ENCODE measurements around the gene SETBP1. TPM values are rescaled to one million over a fixed set of nuclear protein-coding genes. Genes with fewer than 3 reads are reported as not detected.

The SETBP1 gene
- total and polyA plus RNA-seq, 2 of the 13 experiments (the other 11 are each of a cell fraction or from before 2014, with no cell fraction given): 0.18 to 0.65 TPM

DNA sequence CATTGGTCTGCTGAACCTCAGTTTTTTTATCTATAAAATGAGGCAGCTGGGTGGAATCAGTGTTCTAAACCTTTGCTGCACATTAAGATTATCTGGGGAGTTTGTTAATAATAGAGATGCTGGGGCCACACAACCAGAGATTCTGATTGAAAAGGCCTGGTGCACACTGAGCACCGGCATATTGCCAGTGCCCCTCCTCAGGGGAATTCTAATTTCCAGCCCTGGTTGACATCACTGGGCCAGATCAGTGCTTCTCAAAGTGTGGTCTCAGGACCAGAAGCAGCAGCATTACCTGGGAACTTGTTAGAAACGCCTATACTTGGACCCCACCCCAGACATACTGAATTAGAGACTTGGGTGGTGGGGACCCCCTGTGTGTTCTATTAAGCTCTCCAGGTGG, 112.5 kb downstream of the SETBP1 start:
- Histone ChIP-seq H3K4me2 (ENCODE audit: low read depth, low read length) (no peak overlapping the region), H2AFZ (ENCODE audit: low read length) (no peak overlapping the region), H3K36me3 (replicated peaks in 1 of 2; ENCODE audit: control insufficient read depth in 1 of 2, insufficient read depth in 2 of 2, low read length in 2 of 2) (no peaks in the 10 kb centered on the region), H3K9ac (ENCODE audit: insufficient read depth, low read depth, low read length) (no peak overlapping the region), H3K9me3 (ENCODE audit: low read length) (no peaks in the 10 kb centered on the region), H4K20me1 (ENCODE audit: insufficient read depth, low read length) (no peaks in the 10 kb centered on the region), H3K27ac (ENCODE audit: extremely low read length, insufficient read depth, low read length) (no peak overlapping the region), H3K4me1 (ENCODE audit: insufficient read depth, low read length) (peaks cover 47% of the 10 kb centered on the region), H3K27me3 (ENCODE audit: control insufficient read depth in 1 of 2, insufficient read depth in 2 of 2, low read length in 2 of 2) (0 out of 5 replicates have a peak, but pooled peaks cover 0 to 2% of the 10 kb centered on the region in 2 experiments), H3K79me2 (ENCODE audit: insufficient read depth, low read length) (no peaks in the 10 kb centered on the region), H3K4me3 (replicated peaks in 1 of 3; ENCODE audit: insufficient read depth in 1 of 3, low read depth in 2 of 3, low read length in 3 of 3) (no peak overlapping the region)
- WGBS (ENCODE audit: low lambda C conversion rate): 14% methylated on average over 1 of the region's 2 CpGs
- intact Hi-C loops (cut with micrococcal nuclease; ENCODE audit: unreplicated experiment): no loop called here
- TF ChIP-seq SP1 (IDR thresholded peaks at IDR 0.05): no peak
- no peak for TF ChIP-seq SP1 (CRISPR knock-in tag; IDR thresholded peaks at IDR 0.05)
- no peak for TF ChIP-seq ARNT (IDR thresholded peaks at IDR 0.05)
- TF ChIP-seq NFKB2 (CRISPR knock-in tag; IDR thresholded peaks at IDR 0.05; ENCODE audit: borderline replicate concordance): no peak
- TF ChIP-seq RXRB (CRISPR knock-in tag; IDR thresholded peaks at IDR 0.05; ENCODE audit: borderline replicate concordance): no peak
- TF ChIP-seq HNRNPL (IDR thresholded peaks at IDR 0.05; ENCODE audit: low read depth, low read length): no peak
- TF ChIP-seq ZNF331 (CRISPR knock-in tag; IDR thresholded peaks at IDR 0.05): no peak
- no peak for TF ChIP-seq ZNF256 (CRISPR knock-in tag; conservative IDR thresholded peaks at IDR 0.05)
- no peak for TF ChIP-seq GATAD2A (CRISPR knock-in tag; IDR thresholded peaks at IDR 0.05)
- no peak for TF ChIP-seq JUNB (CRISPR knock-in tag; IDR thresholded peaks at IDR 0.05; ENCODE audit: borderline replicate concordance)
- TF ChIP-seq ARID2 (CRISPR knock-in tag; IDR thresholded peaks at IDR 0.05; ENCODE audit: borderline replicate concordance): no peak
- TF ChIP-seq, protein P1, sequence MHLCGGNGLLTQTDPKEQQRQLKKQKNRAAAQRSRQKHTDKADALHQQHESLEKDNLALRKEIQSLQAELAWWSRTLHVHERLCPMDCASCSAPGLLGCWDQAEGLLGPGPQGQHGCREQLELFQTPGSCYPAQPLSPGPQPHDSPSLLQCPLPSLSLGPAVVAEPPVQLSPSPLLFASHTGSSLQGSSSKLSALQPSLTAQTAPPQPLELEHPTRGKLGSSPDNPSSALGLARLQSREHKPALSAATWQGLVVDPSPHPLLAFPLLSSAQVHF (CRISPR knock-in tag; IDR thresholded peaks at IDR 0.05): no peak
- TF ChIP-seq, protein P2, sequence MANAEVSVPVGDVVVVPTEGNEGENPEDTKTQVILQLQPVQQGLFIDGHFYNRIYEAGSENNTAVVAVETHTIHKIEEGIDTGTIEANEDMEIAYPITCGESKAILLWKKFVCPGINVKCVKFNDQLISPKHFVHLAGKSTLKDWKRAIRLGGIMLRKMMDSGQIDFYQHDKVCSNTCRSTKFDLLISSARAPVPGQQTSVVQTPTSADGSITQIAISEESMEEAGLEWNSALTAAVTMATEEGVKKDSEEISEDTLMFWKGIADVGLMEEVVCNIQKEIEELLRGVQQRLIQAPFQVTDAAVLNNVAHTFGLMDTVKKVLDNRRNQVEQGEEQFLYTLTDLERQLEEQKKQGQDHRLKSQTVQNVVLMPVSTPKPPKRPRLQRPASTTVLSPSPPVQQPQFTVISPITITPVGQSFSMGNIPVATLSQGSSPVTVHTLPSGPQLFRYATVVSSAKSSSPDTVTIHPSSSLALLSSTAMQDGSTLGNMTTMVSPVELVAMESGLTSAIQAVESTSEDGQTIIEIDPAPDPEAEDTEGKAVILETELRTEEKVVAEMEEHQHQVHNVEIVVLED (CRISPR knock-in tag; IDR thresholded peaks at IDR 0.05; ENCODE audit: borderline replicate concordance): no peak
- TF ChIP-seq PCBP1 (IDR thresholded peaks at IDR 0.05; ENCODE audit: borderline replicate concordance, low read depth, low read length): no peak
- no peak for FAIRE-seq
- no peak for ATAC-seq
- in situ Hi-C loops (cut with HindIII; ENCODE audit: extremely low pct_ligation_motif_present, low pct_unique_long_range_greater_than_20kb): loop anchor here (25.0 kb wide), 1 partner anchor 106 kb away; the partner anchor contains the start of gene SETBP1
- POLR2A ChIA-PET: no interaction called here
- no TSS peak for BruUV-seq (replicated peaks)
- no peak for DNase-seq (ENCODE audit: low spot score)
- CTCF ChIA-PET (ENCODE audit: low intra/inter-chr PET ratio, low total read pairs): no interaction called here
